Chondrocyte (in vitro differentiated cells): ENCODE measurements around the gene TACR2. TPM values are rescaled to one million over a fixed set of nuclear protein-coding genes. Genes with fewer than 3 reads are reported as not detected.

ENCODE experiments used
- DNase-seq: peaks from one replicate; pipeline ENCODE4 v3.0.0; 2021; ENCODE audit warnings: mixed read lengths, low spot score
- H3K27ac Mint-ChIP-seq: one replicate; pipeline ENCODE4 v1.8.0; 2021; ENCODE audit warnings: mild to moderate bottlenecking, moderate library complexity, mixed read lengths; ENCODE audit not compliant: unreplicated experiment
- H3K27me3 Mint-ChIP-seq: 2 replicates; pipeline ENCODE4 v1.8.0; 2021; ENCODE audit warnings: low read depth, mixed read lengths
- H3K36me3 Mint-ChIP-seq: 2 replicates; pipeline ENCODE4 v1.8.0; 2021; ENCODE audit warnings: low read depth, mixed read lengths
- H3K4me1 Mint-ChIP-seq: 2 replicates; pipeline ENCODE4 v1.8.0; 2021; ENCODE audit warnings: low read depth, mild to moderate bottlenecking, mixed read lengths
- H3K4me3 Mint-ChIP-seq: one replicate; pipeline ENCODE4 v1.8.0; 2021; ENCODE audit warnings: mild to moderate bottlenecking, moderate library complexity, mixed read lengths; ENCODE audit not compliant: unreplicated experiment
- H3K9me3 Mint-ChIP-seq: 2 replicates; pipeline ENCODE4 v1.8.0; 2021; ENCODE audit warnings: low read depth, mixed read lengths
- CTCF ChIP-seq: fragments of 200-600 bp; sonication (generic); IDR thresholded peaks from 2 replicates; pipeline ENCODE4 v1.5.0; 2021; ENCODE audit warnings: antibody characterized with exemption, mild to moderate bottlenecking, moderate library complexity
- total RNA-seq: library from RNA; stranded (reverse); gene quantifications from 3 replicates; pipeline ENCODE4 v1.2.1, GENCODE V29; 2021

The TACR2 gene
- total RNA-seq, 1 donor from 2014 or later, result not detected

DNA sequence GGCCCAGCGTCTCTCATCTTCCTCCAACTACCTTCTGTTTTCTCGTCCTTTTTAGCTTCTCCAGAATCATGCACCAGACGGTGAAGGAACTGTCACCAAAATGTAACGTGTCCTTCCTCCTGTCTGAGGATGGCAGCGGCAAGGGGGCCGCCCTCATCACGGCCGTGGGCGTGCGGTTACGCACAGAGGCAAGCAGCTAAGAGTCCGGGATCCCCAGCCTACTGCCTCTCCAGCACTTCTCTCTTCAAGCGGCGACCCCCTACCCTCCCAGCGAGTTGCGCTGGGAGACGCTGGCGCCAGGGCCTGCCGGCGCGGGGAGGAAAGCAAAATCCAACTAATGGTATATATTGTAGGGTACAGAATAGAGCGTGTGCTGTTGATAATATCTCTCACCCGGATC lies 15.8 kb downstream of the TACR2 start:
- DNase-seq, result peak; percentile 69
- H3K27ac Mint-ChIP-seq, result no peak overlapping the region
- TF ChIP-seq CTCF, result no peak

GRCh38 chr10:69398466-69398865 lies 18.3 kb downstream of the TACR2 start:
- Mint-ChIP-seq H3K36me3 (peaks cover 37% of the 10 kb centered on the region), H3K27me3 (no peaks in the 10 kb centered on the region), H3K4me1 (no peaks in the 10 kb centered on the region), H3K4me3 (no peak overlapping the region), H3K9me3 (no peaks in the 10 kb centered on the region), H3K27ac (no peak overlapping the region)
- no peak for TF ChIP-seq CTCF
- DNase-seq, result no peak

More for the DNA sequence above, 15.8 kb downstream of the TACR2 start:
- Mint-ChIP-seq H3K4me1 (peaks cover 1% of the 10 kb centered on the region), H3K27me3 (no peaks in the 10 kb centered on the region), H3K36me3 (peaks cover 30% of the 10 kb centered on the region), H3K9me3 (no peaks in the 10 kb centered on the region), H3K4me3 (no peak overlapping the region)

DNA sequence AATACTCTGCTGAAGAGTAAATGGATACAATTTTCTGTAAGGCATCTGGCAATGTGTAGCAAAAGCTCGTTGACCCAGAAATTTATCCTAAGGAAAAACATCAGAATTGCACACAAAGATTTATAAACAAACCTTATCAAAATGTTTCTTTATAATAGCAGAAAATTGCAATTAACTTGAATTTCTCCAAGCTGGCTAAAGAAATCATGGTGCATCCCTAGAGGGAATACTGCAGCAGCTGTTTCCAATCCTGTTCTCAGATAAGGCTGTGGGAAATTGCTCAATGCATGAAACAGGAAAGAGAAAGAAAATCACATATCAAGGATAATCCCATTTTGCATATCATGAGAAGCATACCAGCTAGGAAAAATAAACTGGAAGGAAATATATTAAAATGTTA lies 18.7 kb downstream of the TACR2 start:
- no peak for TF ChIP-seq CTCF
- no peak for DNase-seq

DNA sequence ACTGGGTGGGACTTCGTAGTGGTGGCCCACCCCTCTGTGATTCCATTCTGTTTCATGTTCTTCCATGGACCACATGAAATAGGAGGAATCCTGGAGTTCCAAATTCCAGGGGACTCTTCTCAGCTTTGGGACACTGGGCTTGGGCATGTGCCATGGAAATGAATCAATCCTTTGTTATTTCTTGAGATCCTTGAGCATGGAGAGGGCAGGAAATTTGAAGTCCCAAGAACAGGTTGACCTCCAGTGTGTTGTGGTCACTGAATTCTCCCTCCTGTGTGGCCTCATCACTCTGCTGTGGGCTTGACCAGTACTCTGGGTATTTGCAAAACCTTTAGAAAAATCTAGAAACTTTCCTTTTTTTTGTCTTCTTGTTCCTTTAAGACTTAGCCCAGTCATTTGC lies 22.7 kb downstream of the TACR2 start:
- Mint-ChIP-seq H3K4me1 (peaks cover 23% of the 10 kb centered on the region), H3K4me3 (no peak overlapping the region), H3K9me3 (no peaks in the 10 kb centered on the region), H3K27ac (no peak overlapping the region), H3K36me3 (peaks cover 27% of the 10 kb centered on the region), H3K27me3 (no peaks in the 10 kb centered on the region)
- no peak for DNase-seq
- no peak for TF ChIP-seq CTCF

More for the DNA sequence above, 18.7 kb downstream of the TACR2 start:
- Mint-ChIP-seq H3K27me3 (no peaks in the 10 kb centered on the region), H3K4me1 (no peaks in the 10 kb centered on the region), H3K27ac (no peak overlapping the region), H3K4me3 (no peak overlapping the region), H3K36me3 (peaks cover 36% of the 10 kb centered on the region), H3K9me3 (no peaks in the 10 kb centered on the region)

DNA sequence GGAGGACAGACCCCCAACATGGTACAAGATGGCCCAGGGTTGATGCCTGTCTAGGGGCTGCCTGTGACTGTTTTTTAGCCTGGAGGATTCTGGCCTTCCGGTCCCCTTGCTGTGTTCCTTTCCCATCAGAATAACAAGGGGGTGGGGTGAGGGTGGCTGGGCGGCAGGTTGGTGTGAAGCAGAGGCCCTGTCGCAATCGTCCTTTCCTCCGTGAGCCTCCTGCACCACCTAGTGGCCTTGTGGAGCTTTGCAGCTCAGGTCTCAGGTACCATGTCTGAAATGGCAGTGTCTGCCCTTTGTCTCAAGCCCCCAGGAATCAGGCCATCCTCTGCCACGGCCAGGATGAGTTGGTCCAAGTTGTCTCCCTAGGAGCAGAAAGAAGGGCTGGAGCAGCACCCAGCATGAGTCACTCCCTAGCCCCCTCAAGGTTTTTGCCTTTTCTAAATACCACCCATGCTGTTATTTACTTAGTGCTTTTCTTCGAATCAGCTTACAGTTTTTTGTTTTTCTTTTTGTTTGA lies 24.2 kb downstream of the TACR2 start:
- Mint-ChIP-seq H3K9me3 (no peaks in the 10 kb centered on the region), H3K4me1 (peaks cover 23% of the 10 kb centered on the region), H3K36me3 (peaks cover 33% of the 10 kb centered on the region), H3K27me3 (no peaks in the 10 kb centered on the region), H3K27ac (peak overlapping the region; percentile 45), H3K4me3 (no peak overlapping the region)
- peak; percentile 92 for TF ChIP-seq CTCF
- no peak for DNase-seq
